ENCODE measurements around the gene FBL. TPM values are rescaled to one million over a fixed set of nuclear protein-coding genes. Genes with fewer than 3 reads are reported as not detected.

The FBL gene
- total and polyA plus RNA-seq, 2 experiments from 2014 or later: 59.3 to 63.9 TPM

- peaks cover 18% of the 10 kb centered on the region; the same call in 1 of the 2 replicates for H3K36me3 ChIP-seq (ENCODE audit: low read depth)
- no peaks in the 10 kb centered on the region for H3K9me3 ChIP-seq (ENCODE audit: low read depth)
- DNase-seq: no peak
- peaks cover 31% of the 10 kb centered on the region for H3K79me2 ChIP-seq (ENCODE audit: insufficient read depth)
- peaks cover 7% of the 10 kb centered on the region; the same call in 1 of the 2 replicates for H3F3A ChIP-seq (ENCODE audit: insufficient read depth)
- no peaks in the 10 kb centered on the region for H3K9me2 ChIP-seq (ENCODE audit: insufficient read depth)
- H4K20me1 ChIP-seq (ENCODE audit: insufficient read depth): no peaks in the 10 kb centered on the region
- H3K27me3 ChIP-seq (replicated peaks; ENCODE audit: insufficient read depth): no peaks in the 10 kb centered on the region
- no peak overlapping the region for H2AFZ ChIP-seq
- H3K27ac ChIP-seq: no peak overlapping the region
- in situ Hi-C loops (cut with MboI): no loop called here
- H3K4me2 ChIP-seq (ENCODE audit: unreplicated experiment): no peak overlapping the region
- TF ChIP-seq EZH2phosphoT487 (IDR thresholded peaks at IDR 0.05; ENCODE audit: insufficient read depth, low read depth): no peak
- no peak overlapping the region for H3K4me3 ChIP-seq
- H3K4me1 ChIP-seq (ENCODE audit: insufficient read depth): peaks cover 8% of the 10 kb centered on the region
- 84 to 89% methylated on average over 7 to 11 of the region's 13 CpGs for WGBS, 2 experiments (ENCODE audit: low coverage in 1 of 2, low lambda C conversion rate in 2 of 2, missing lambda C conversion rate in 2 of 2)
- H3K9ac ChIP-seq: no peak overlapping the region
These were observed 19.0 kb downstream of the FBL start for GRCh38 chr19:39827216-39827615.

DNA sequence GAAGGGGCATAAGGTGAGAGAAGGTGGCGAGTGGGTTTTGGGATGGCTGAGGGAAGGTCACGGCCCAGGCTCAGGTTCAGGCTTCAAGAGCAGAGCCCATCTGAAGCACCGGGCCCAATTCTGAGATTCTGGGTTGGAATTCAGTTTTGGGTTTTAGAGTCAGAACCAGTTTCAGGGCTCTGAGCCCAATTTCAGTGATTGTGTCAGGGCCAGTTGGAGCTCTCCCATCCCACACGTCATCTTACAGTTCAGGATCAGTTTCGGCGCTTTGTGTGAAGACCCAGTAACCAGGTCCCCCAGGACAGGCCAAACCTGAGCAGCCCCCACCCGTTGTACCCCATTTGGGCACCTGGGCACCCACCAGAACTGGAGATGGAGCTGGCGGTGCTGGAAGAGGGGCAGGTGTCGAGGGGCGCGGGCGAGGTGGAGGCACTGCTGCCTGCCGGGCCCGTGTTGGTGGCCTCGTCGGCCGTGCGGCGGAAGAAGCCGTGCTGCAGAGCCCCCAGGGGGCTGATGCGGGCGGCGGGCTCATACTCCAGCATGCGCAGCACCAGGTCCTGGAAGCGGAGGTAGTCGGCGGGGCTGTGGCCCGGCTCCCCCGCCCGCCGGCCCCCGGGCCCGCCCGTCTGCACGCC is 19.8 kb downstream of the FBL start:
- Histone ChIP-seq H3K27ac (no peak overlapping the region), H3K36me3 (ENCODE audit: low read depth) (peaks cover 18% of the 10 kb centered on the region; the same call in 1 of the 2 replicates), H4K20me1 (ENCODE audit: insufficient read depth) (no peaks in the 10 kb centered on the region), H3F3A (ENCODE audit: insufficient read depth) (peaks cover 7% of the 10 kb centered on the region; the same call in 1 of the 2 replicates), H3K79me2 (ENCODE audit: insufficient read depth) (peaks cover 25% of the 10 kb centered on the region), H3K27me3 (replicated peaks; ENCODE audit: insufficient read depth) (no peaks in the 10 kb centered on the region), H3K4me3 (no peak overlapping the region), H3K9me3 (ENCODE audit: low read depth) (no peaks in the 10 kb centered on the region), H2AFZ (no peak overlapping the region), H3K9me2 (ENCODE audit: insufficient read depth) (no peaks in the 10 kb centered on the region), H3K4me2 (ENCODE audit: unreplicated experiment) (no peak overlapping the region), H3K9ac (no peak overlapping the region), H3K4me1 (ENCODE audit: insufficient read depth) (peaks cover 5% of the 10 kb centered on the region)
- DNase-seq: no peak
- in situ Hi-C loops (cut with MboI): no loop called here
- 85 to 91% methylated on average over 15 to 35 of the region's 35 CpGs for WGBS, 2 experiments (ENCODE audit: low coverage in 1 of 2, low lambda C conversion rate in 2 of 2, missing lambda C conversion rate in 2 of 2)
- TF ChIP-seq EZH2 (IDR thresholded peaks at IDR 0.05; ENCODE audit: insufficient read depth, poor library complexity, severe bottlenecking) (no peak), EZH2phosphoT487 (IDR thresholded peaks at IDR 0.05; ENCODE audit: insufficient read depth, low read depth) (no peak)

GRCh38 chr19:39825531-39826076 is 20.6 kb downstream of the FBL start:
- 84 to 85% methylated on average over 9 to 17 of the region's 17 CpGs for WGBS, 2 experiments (ENCODE audit: low coverage in 1 of 2, low lambda C conversion rate in 2 of 2, missing lambda C conversion rate in 2 of 2)
- Histone ChIP-seq H4K20me1 (ENCODE audit: insufficient read depth) (no peaks in the 10 kb centered on the region), H3F3A (ENCODE audit: insufficient read depth) (peaks cover 7% of the 10 kb centered on the region; the same call in 1 of the 2 replicates), H3K4me3 (no peak overlapping the region), H3K79me2 (ENCODE audit: insufficient read depth) (peaks cover 16% of the 10 kb centered on the region), H3K9me3 (ENCODE audit: low read depth) (no peaks in the 10 kb centered on the region), H3K9ac (no peak overlapping the region), H2AFZ (no peak overlapping the region), H3K27ac (no peak overlapping the region), H3K9me2 (ENCODE audit: insufficient read depth) (no peaks in the 10 kb centered on the region), H3K4me2 (ENCODE audit: unreplicated experiment) (no peak overlapping the region), H3K27me3 (replicated peaks; ENCODE audit: insufficient read depth) (no peaks in the 10 kb centered on the region), H3K4me1 (ENCODE audit: insufficient read depth) (peaks cover 5% of the 10 kb centered on the region), H3K36me3 (ENCODE audit: low read depth) (peaks cover 18% of the 10 kb centered on the region; the same call in 1 of the 2 replicates)
- in situ Hi-C loops (cut with MboI): no loop called here
- TF ChIP-seq EZH2phosphoT487 (IDR thresholded peaks at IDR 0.05; ENCODE audit: insufficient read depth, low read depth) (no peak), EZH2 (IDR thresholded peaks at IDR 0.05; ENCODE audit: insufficient read depth, poor library complexity, severe bottlenecking) (no peak)
- DNase-seq: no peak

DNA sequence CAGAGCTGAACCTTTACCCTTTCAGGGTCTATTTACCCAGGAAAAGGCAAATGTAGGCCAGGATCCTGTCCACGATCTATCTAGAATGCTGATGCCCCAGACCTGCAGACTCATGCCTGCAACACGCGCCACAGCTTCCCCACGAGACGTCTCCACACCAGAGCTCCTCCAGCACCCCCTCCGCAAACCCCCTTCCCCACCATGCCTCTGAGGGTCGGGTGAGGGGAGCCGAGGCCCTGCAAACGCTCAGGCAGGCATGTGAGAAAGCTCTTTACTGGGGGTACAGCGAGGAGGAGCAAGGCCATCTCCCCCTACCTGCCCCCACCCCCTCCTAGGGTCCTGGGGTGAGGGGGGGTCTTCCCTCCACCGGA is 21.1 kb downstream of the FBL start:
- Histone ChIP-seq H4K20me1 (ENCODE audit: insufficient read depth) (no peaks in the 10 kb centered on the region), H3K36me3 (ENCODE audit: low read depth) (peaks cover 17% of the 10 kb centered on the region; the same call in 1 of the 2 replicates), H3K4me3 (no peak overlapping the region), H3K4me1 (ENCODE audit: insufficient read depth) (peaks cover 5% of the 10 kb centered on the region), H3K4me2 (ENCODE audit: unreplicated experiment) (peak overlapping the region; percentile 88), H3K9me2 (ENCODE audit: insufficient read depth) (no peaks in the 10 kb centered on the region), H3K79me2 (ENCODE audit: insufficient read depth) (peaks cover 16% of the 10 kb centered on the region; the same call in 1 of the 2 replicates), H3K9me3 (ENCODE audit: low read depth) (no peaks in the 10 kb centered on the region), H3K27me3 (replicated peaks; ENCODE audit: insufficient read depth) (no peaks in the 10 kb centered on the region), H2AFZ (peak overlapping the region; percentile 84), H3K9ac (no peak overlapping the region), H3F3A (ENCODE audit: insufficient read depth) (peaks cover 7% of the 10 kb centered on the region; the same call in 1 of the 2 replicates), H3K27ac (0 out of 2 replicates have a peak overlapping the region, but pooled peaks have one; percentile 29)
- WGBS, 2 experiments (ENCODE audit: low coverage in 1 of 2, low lambda C conversion rate in 2 of 2, missing lambda C conversion rate in 2 of 2): 87% methylated on average over 10 to 11 of the region's 11 CpGs
- TF ChIP-seq EZH2phosphoT487 (IDR thresholded peaks at IDR 0.05; ENCODE audit: insufficient read depth, low read depth) (no peak), EZH2 (IDR thresholded peaks at IDR 0.05; ENCODE audit: insufficient read depth, poor library complexity, severe bottlenecking) (no peak)
- no peak for DNase-seq
- in situ Hi-C loops (cut with MboI): no loop called here

Measured in GM23248 (cell line).